Lower lobe of right lung (tissue), 2 donors: ENCODE results near the gene PLD3. TPM values are rescaled to one million over a fixed set of nuclear protein-coding genes. Genes with fewer than 3 reads are reported as not detected.
A peak's percentile ranks its signal among the peaks of the same experiment; 100 is the strongest.

Experiments
- ATAC-seq, 2 donors: fragments of 200-7000 bp; cut with Tn5 transposase; one replicate each; pipeline ENCODE4 v1.9.1; 2020 to 2022; ENCODE audit warnings: mild to moderate bottlenecking in 2 of 2, moderate library complexity in 2 of 2
- DNase-seq: peaks from one replicate; pipeline ENCODE4 v3.0.0-alpha.2; 2020
- H3K27ac ChIP-seq: fragments of 200-600 bp; one replicate; pipeline ENCODE4 v1.8.0; 2022
- H3K27me3 ChIP-seq: fragments of 200-600 bp; one replicate; pipeline ENCODE4 v1.8.0; 2022; ENCODE audit warnings: low read depth
- H3K36me3 ChIP-seq: fragments of 200-600 bp; one replicate; pipeline ENCODE4 v1.8.0; 2022; ENCODE audit warnings: mild to moderate bottlenecking
- H3K4me1 ChIP-seq: fragments of 200-600 bp; one replicate; pipeline ENCODE4 v1.8.0; 2022
- H3K4me3 ChIP-seq: fragments of 200-600 bp; one replicate; pipeline ENCODE4 v1.8.0; 2022; ENCODE audit warnings: mild to moderate bottlenecking
- H3K9me3 ChIP-seq: fragments of 200-600 bp; one replicate; pipeline ENCODE4 v1.8.0; 2022
- CTCF ChIP-seq: fragments of 200-600 bp; IDR thresholded peaks from one replicate; pipeline ENCODE4 v1.8.0; 2022; ENCODE audit warnings: antibody characterized with exemption, mild to moderate bottlenecking
- intact Hi-C: fragments of 100-400 bp; cut with DNase I; formaldehyde crosslinking; loops from one replicate; pipeline ENCODE4 v1.11.0; 2022
- total RNA-seq: library from RNA; stranded (reverse); fragmentation: NEBNext Ultra II Directional; extraction: Animal tissue kit (Norgen Biotek cat#: 25700); gene quantifications from one replicate; pipeline ENCODE4 v1.2.1, GENCODE V29; 2021
- donor health status: DM: no; HTN: yes; CAD: no; lungs with severe emphysema.

The PLD3 gene
- total RNA-seq, 1 donor from 2014 or later: 355 TPM

DNA sequence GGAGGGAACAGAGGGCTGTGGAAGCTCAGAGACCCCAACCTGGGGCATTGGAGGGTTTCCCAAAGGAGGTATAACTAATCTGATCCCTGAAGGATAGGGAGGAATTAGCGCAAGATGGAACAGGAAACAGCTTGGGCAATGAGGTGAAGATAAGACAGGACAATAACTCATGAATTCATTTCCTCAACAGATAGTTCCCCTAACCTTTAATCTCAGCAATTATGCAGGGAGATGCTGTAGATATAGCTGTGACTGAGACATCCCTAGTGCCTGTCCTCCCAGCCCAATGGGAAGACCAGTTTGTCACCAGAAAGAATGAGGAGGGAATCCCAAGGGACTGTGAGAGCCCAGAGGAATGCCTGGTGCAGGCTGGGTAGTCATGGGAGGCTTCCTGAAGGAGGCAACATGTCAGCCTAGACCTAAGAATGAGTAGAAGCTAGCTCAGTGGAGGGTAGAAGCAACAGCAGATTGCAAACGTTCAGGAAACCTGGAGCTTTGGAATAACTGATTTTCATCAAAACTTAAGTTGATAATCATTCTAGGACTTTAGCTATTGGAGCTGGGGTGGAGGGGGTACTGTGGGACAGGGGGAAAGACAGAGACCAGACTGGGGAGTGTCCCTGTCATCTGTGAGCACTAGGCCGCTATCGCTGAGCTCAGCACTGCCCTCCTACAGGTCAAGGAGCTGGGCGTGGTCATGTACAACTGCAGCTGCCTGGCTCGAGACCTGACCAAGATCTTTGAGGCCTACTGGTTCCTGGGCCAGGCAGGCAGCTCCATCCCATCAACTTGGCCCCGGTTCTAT lies 22.7 kb downstream of the PLD3 start:
- DNase-seq: no peak
- Histone ChIP-seq H3K27me3 (no peaks in the 10 kb centered on the region), H3K36me3 (peaks cover 88% of the 10 kb centered on the region), H3K4me1 (peaks cover 14% of the 10 kb centered on the region), H3K4me3 (no peak overlapping the region), H3K9me3 (no peaks in the 10 kb centered on the region), H3K27ac (no peak overlapping the region)
- ATAC-seq: no peak
- TF ChIP-seq CTCF: no peak
- intact Hi-C loops: no loop called here

- TF ChIP-seq CTCF: no peak
- peaks cover 90% of the 10 kb centered on the region for H3K36me3 ChIP-seq
Measured at GRCh38 chr19:40371802-40372122, 23.3 kb downstream of the PLD3 start.

GRCh38 chr19:40374084-40374483 lies 25.6 kb downstream of the PLD3 start:
- intact Hi-C loops: no loop called here
- no peak for DNase-seq
- no peak for ATAC-seq
- no peaks in the 10 kb centered on the region for H3K27me3 ChIP-seq
- H3K4me3 ChIP-seq: no peak overlapping the region
- H3K4me1 ChIP-seq: no peaks in the 10 kb centered on the region
- H3K36me3 ChIP-seq: peaks cover 84% of the 10 kb centered on the region
- TF ChIP-seq CTCF: no peak
- H3K27ac ChIP-seq: no peak overlapping the region
- no peaks in the 10 kb centered on the region for H3K9me3 ChIP-seq

More at GRCh38 chr19:40371802-40372122, 23.3 kb downstream of the PLD3 start:
- H3K9me3 ChIP-seq: no peaks in the 10 kb centered on the region
- H3K27me3 ChIP-seq: no peaks in the 10 kb centered on the region
- DNase-seq (no peak), ATAC-seq (no peak)
- no peak overlapping the region for H3K4me3 ChIP-seq
- H3K4me1 ChIP-seq: peaks cover 9% of the 10 kb centered on the region
- no peak overlapping the region for H3K27ac ChIP-seq
- intact Hi-C loops: no loop called here

GRCh38 chr19:40376286-40376862 lies 27.9 kb downstream of the PLD3 start:
- Histone ChIP-seq H3K9me3 (no peaks in the 10 kb centered on the region), H3K27ac (no peak overlapping the region), H3K4me1 (no peaks in the 10 kb centered on the region), H3K4me3 (no peak overlapping the region), H3K36me3 (peaks cover 84% of the 10 kb centered on the region), H3K27me3 (no peaks in the 10 kb centered on the region)
- DNase-seq (no peak), ATAC-seq (peak in 1 of 2 donors; percentile 4)
- no peak for TF ChIP-seq CTCF
- intact Hi-C loops: no loop called here

DNA sequence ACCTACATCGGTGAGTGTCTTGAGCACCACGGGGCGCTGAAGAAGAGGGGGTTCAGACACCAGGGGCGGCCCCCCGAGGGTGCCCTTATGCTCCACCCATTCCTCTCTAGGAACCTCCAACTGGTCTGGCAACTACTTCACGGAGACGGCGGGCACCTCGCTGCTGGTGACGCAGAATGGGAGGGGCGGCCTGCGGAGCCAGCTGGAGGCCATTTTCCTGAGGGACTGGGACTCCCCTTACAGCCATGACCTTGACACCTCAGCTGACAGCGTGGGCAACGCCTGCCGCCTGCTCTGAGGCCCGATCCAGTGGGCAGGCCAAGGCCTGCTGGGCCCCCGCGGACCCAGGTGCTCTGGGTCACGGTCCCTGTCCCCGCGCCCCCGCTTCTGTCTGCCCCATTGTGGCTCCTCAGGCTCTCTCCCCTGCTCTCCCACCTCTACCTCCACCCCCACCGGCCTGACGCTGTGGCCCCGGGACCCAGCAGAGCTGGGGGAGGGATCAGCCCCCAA lies 29.4 kb downstream of the PLD3 start:
- ATAC-seq: no peak
- H3K4me1 ChIP-seq: no peaks in the 10 kb centered on the region
- no peak overlapping the region for H3K27ac ChIP-seq
- no peak for DNase-seq
- no peak overlapping the region for H3K4me3 ChIP-seq
- H3K9me3 ChIP-seq: no peaks in the 10 kb centered on the region
- intact Hi-C loops: no loop called here
- TF ChIP-seq CTCF: no peak
- H3K27me3 ChIP-seq: no peaks in the 10 kb centered on the region
- H3K36me3 ChIP-seq: peaks cover 68% of the 10 kb centered on the region
